GM23248 (cell line): ENCODE measurements around the gene SLC46A2.

ENCODE experiments used
- EZH2 ChIP-seq: fragments of 200-600 bp; sonication (generic); IDR thresholded peaks from 2 replicates; pipeline ENCODE4 v1.6.1; 2018; ENCODE audit warnings: antibody characterized with exemption, mild to moderate bottlenecking; ENCODE audit not compliant: insufficient read depth, poor library complexity, severe bottlenecking
- EZH2phosphoT487 ChIP-seq: fragments of 200-600 bp; sonication (generic); IDR thresholded peaks from 2 replicates; pipeline ENCODE4 v1.6.1; 2018; ENCODE audit warnings: antibody characterized with exemption, moderate library complexity, mild to moderate bottlenecking, low read depth; ENCODE audit not compliant: insufficient read depth

DNA sequence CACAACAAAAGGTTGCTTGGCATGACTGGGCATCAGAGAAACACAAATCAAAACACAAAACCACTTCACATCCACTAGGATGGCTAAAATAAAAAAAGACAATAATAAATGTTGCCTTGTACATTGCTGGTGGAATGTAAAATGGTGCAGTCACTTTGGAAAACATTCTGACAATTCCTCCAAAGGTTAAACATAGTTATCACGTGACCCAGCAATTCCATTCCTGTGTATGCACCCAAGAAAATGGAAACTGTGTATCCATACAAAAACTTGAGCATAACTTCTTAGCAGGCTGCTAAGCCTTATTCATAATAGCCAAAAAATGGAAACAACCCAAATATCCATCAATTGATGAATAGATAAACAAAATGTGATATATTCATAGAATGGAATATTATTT, 10.2 kb upstream of the SLC46A2 start:
- no peak for TF ChIP-seq EZH2
- TF ChIP-seq EZH2phosphoT487, result no peak
